HG03565 (cell line): Measurements from ENCODE around the gene ARHGEF28.

Source experiments
- ATAC-seq: cut with Tn5 transposase; IDR thresholded peaks from one replicate; pipeline ENCODE4 v1.9.1; 2021; ENCODE audit warnings: mild to moderate bottlenecking, moderate library complexity; ENCODE audit not compliant: unreplicated experiment

The ARHGEF28 gene

DNA sequence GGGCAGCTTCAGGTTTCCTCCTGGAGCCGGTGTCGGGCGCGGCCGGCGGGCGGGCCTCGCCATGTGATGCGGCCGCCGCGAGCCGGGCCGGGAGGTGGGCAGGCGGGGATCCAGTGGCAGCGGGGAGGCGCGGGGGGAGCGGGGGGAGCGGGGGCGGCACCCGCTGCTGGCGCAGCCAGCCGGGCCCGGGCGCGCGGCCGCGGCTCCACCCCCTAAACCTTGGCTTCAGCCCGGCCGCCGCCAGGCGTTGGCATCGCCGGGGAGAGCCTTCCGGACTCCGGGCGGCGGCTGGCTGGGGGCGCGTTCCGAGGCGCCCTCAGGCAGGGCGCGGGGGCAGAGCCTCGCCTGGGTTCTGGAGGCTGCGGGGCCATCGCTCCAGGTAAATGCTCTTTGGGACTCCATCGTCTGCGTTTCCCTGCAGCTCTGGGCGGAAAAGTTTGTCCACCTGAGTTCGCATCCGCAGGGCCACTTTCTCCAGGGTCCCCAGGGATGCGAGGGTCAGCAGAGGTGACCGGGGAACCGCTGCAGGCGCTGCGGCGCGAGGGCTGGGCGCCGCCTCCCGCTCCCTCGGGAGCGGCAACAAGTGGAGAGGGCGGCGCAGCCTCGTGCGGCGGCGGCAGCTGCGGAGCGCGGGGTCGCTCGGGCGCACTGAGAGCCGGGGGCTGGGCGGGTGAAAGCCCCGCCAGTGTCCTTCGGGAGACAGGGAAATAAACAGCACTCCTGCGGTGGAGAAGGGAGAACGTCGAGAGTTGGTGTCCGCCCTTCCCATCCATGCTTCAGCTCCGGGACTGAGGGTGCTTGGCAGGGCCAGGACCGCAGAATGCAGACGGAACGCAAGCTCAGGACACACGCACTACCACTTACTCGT lies at the start of gene ARHGEF28:
Gene ARHGEF28 (plus strand): TSS at position 253 of the 868 bp plus-strand sequence. CDS start 58,656 bp downstream, outside the sequence.
- no peak for ATAC-seq

GRCh38 chr5:73582285-73583145 lies 43.5 kb upstream of the ARHGEF28 start:
- ATAC-seq = no peak

GRCh38 chr5:73587923-73588322 lies 38.1 kb upstream of the ARHGEF28 start:
- ATAC-seq = no peak

DNA sequence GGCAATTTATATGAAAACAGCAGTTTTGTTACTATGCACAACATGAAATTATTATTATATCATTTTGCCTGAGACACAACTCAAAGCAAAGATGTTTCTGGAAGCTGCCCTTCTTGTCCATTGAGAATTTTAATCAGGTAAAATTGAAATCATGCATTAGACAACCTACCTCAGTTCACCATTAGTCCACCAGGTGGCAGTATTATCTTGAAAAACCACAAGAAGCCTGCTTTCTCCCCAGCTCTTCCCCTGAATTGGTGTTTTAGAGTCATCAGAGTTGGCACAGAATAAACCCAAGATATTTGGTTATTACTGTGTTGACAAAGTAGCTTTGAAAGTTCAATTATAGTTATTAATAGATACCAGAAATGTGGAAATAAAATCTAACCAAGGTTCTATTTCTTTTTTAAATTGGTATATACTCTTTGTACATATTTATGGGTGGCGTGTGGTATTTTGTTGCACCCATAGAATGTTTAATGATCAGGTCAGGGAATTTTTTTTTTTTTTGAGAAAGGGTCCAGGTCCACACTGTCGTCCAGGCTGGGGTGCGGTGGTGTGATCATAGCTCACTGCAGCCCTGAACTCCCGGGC lies 34.8 kb upstream of the ARHGEF28 start:
- peak; percentile 53 for ATAC-seq

GRCh38 chr5:73591698-73592501 lies 34.1 kb upstream of the ARHGEF28 start:
- no peak for ATAC-seq

GRCh38 chr5:73592551-73592950 lies 33.4 kb upstream of the ARHGEF28 start:
- ATAC-seq = no peak

- ATAC-seq = no peak
These were observed 29.2 kb upstream of the ARHGEF28 start for GRCh38 chr5:73596705-73597328.

- ATAC-seq = no peak
These were observed 26.6 kb upstream of the ARHGEF28 start for GRCh38 chr5:73599380-73599779.

DNA sequence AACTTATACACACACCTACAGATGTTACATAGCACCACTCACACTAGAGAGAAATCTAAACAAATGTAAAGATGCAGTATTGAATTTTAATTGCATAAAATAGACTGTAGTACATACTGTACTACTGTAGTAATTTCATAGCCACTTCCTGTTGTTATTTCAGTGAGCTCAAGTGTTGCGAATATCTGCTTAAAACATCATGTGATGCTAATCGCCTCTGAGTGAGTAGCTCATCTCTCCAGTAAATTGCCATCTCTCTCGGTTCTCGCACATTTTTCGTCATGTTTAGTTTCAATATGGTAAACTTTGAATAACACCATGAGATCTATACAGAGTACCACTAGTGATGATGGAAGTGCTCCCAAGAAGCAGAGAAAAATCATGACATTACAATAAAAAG lies 22.0 kb upstream of the ARHGEF28 start:
- no peak for ATAC-seq

- no peak for ATAC-seq
These were observed 20.5 kb upstream of the ARHGEF28 start for GRCh38 chr5:73605223-73606087.

DNA sequence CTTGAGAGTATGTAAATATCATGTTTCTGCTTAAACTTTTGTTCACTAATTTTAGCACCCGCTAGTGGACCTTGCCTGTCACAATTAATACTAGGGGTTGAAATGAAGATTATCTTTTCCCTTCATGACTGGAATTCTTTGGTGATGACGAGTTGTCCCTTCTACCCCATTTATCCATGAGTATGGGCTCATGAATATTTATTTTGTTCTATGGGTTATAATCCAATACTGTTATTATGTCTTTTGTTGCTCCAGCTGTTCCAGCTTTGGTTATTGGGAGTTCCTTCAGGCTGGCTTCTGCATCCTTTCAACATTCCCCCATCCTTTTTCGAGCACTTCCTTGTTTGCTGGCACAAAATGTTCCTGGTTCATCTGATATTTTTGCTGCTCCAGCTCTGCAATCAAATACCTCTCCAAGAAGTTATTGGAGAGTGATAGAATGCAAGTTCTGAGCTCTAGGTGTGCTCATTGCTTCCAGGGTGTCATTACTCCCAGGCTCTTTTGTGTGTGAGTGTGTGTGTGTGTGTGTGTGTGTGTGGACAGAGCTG lies 19.7 kb upstream of the ARHGEF28 start:
- no peak for ATAC-seq

DNA sequence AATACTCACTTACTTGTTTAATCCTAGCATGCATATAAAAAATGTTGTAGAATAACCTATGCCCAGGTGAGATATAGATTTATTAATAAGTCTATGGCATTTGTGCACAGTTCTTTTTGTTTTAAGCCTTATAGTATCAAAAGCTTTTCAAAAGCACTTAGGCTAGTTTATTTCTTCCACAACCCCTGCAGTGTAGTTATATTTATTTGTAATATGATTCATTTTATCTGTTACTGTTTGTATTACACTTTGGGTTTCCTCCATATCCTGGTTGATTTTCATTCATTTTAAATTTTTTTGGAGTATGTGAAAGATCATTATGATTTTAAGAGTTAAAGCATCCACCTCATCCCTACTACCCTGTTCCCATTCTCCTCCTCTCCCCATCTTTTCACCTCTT lies 18.8 kb upstream of the ARHGEF28 start:
- no peak for ATAC-seq

- no peak for ATAC-seq
These were observed 13.2 kb upstream of the ARHGEF28 start for GRCh38 chr5:73612799-73613198.

GRCh38 chr5:73615085-73615484 lies 10.9 kb upstream of the ARHGEF28 start:
- no peak for ATAC-seq

DNA sequence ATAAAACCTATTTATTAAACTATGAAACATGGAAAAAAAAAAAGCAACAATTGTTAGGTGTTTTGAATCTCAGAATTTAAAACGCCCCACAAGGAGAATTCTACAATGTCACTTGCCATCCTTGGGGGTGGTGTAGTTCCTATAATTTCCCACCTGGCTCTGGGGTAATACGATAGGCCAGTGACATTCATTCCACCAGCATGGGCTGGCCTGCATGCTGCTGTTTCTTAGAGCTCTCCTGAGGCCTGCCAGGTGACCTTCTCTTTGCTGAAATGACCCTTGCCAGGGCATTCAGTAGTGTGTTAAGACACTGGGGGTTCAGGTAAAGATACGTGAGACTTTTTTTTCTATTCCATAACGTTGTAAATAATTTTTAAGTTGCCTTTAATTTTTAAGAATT lies 10.0 kb upstream of the ARHGEF28 start:
- ATAC-seq = no peak

DNA sequence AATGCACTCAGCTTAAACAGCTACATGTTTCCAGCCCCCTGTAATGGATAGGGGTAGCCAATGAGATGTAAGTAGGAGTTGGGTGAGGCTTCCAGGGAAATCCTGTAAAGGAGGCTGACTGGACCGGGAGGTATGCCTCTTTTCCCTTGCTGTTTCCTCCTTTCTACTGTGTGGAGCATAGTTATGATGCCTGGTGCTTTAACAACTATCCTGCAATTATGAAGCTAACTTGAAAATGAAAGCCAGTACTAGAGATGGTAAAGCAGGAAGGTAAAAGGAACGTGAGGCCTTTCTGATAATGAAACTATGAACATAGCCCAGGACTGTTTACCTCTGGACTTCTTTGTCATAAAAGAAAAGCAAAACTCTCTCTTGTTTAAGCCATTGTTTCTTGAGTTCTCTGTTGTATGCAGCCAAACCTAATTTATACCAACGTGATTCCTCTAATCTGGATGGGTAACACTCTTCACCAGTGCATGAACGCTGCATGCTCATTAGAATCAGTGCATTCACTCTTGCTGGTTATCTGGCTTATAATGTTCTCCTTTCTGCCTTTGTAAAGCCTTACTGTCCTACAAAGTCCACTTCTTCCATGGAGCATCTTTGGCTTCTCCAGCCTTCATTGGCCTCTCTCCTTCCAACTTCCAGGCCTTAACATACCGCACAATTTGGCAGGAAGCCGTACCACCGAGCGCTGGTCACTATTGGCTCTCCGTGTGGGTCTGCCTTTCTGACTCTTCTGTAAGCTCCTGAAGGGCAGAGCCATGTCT lies 8.3 kb upstream of the ARHGEF28 start:
- ATAC-seq = no peak

DNA sequence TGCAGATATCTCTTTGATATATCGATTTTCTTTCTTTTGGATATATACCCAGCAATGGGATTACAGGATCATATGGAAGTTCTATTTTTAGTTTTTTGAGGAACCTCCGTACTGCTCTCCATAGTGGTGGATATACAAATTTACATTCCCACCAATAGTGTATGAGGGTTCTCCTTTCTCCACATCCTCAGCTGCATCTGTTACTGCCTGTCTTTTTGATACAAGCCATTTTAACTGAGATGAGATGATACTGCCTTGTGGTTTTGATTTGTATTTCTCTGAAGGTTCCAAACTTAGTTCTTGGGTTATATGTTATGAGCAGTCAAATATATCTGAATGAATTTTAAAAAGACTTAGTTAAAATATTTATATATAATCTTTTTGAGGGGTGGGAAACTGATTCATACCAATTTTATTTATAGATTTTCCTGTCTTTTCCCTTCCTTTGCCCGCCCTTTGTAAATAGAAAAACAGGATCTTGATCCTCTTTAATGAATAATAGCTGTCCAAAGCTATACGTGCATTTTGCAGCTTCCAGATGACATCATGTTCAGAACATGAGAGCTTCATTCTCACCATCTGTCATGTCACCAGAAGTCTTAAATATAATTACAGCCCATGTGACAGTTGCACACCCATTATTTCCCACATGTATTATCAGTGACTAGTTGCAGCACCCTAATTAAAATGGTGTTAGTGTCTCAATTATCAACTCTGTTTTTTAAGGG lies 6.2 kb upstream of the ARHGEF28 start:
- no peak for ATAC-seq

DNA sequence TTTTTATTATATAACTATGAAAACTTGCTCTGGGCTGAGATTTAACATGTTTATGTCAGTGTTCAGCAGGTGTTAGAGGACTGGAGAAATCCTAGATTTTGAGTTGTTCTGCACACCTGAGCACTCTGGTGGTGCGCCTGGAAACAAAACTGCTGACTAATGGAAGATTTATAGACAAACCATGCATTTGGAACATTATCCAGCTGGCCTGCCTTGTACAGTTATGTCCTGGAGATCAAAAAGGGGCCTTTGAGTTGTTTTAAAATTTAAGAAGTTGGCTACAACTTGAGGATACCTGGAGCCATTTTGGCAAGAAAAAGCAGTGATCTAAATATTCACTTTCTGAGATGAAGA lies 5.7 kb upstream of the ARHGEF28 start:
- no peak for ATAC-seq
